OCI-LY3 (cell line): ENCODE results near the gene WWOX.

Source experiments
- EZH2phosphoT487 ChIP-seq: fragments of 200-600 bp; shearing (Covaris generic); IDR thresholded peaks from 2 replicates; pipeline ENCODE4 v1.6.1; 2018; ENCODE audit warnings: antibody characterized with exemption, mixed run types, low read depth
- TF ChIP-seq, protein P1 (sequence below): fragments of 200-600, 300-600 bp; sonication (generic); IDR thresholded peaks from 2 replicates; pipeline ENCODE4 v1.5.1; 2014; ENCODE audit warnings: antibody characterized with exemption, low read length, low read depth

DNA sequence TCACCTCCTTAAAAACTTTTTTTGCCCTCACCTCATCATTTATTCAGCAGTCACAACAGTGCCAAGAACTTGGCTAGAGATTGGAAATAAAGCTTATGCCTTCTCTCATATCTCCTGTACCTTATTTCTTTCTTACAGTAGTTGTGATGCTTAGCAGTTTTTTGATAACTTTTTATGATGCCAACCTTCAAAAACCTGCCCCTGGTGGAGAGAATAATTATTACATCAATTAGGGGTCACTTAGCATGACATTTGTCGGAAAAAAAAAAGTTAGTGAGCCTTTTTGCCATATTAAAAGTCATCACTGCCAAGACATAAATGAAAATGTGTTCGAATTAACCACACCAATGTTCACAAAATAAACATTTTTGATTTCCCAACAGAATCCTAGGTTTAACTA, 296.6 kb downstream of the WWOX start:
- TF ChIP-seq, protein P1, sequence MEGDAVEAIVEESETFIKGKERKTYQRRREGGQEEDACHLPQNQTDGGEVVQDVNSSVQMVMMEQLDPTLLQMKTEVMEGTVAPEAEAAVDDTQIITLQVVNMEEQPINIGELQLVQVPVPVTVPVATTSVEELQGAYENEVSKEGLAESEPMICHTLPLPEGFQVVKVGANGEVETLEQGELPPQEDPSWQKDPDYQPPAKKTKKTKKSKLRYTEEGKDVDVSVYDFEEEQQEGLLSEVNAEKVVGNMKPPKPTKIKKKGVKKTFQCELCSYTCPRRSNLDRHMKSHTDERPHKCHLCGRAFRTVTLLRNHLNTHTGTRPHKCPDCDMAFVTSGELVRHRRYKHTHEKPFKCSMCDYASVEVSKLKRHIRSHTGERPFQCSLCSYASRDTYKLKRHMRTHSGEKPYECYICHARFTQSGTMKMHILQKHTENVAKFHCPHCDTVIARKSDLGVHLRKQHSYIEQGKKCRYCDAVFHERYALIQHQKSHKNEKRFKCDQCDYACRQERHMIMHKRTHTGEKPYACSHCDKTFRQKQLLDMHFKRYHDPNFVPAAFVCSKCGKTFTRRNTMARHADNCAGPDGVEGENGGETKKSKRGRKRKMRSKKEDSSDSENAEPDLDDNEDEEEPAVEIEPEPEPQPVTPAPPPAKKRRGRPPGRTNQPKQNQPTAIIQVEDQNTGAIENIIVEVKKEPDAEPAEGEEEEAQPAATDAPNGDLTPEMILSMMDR, result peak; percentile 23; the same call in 1 of the 2 replicates
- no peak for TF ChIP-seq EZH2phosphoT487
